GM23338 (cell line): ENCODE results near the gene USP7. TPM values are rescaled to one million over a fixed set of nuclear protein-coding genes. Genes with fewer than 3 reads are reported as not detected.

Experiments
- ATAC-seq: fragments of 200-7000 bp; cut with Tn5 transposase; 3 replicates; pipeline ENCODE4 v1.9.1; 2020
- DNase-seq: peaks from one replicate; pipeline ENCODE4 v3.0.0-alpha.2; 2015; ENCODE audit warnings: low spot score
- H2AFZ ChIP-seq: fragments of 200-600 bp; sonication (generic); 2 replicates; pipeline ENCODE4 v1.8.0; 2016; ENCODE audit warnings: antibody characterized with exemption, mild to moderate bottlenecking, moderate library complexity
- H3F3A ChIP-seq: fragments of 200-600 bp; sonication (generic); replicated peaks from 2 replicates; pipeline ENCODE4 v1.8.0; 2017; ENCODE audit warnings: antibody characterized with exemption, mixed run types, low read depth
- H3K27ac ChIP-seq: fragments of 200-600 bp; sonication (generic); 2 replicates; pipeline ENCODE4 v1.6.1; 2016; ENCODE audit warnings: low read depth
- H3K27me3 ChIP-seq: fragments of 200-600 bp; sonication (generic); 2 replicates; pipeline ENCODE4 v1.8.0; 2016; ENCODE audit warnings: mild to moderate bottlenecking, mixed run types, moderate library complexity; ENCODE audit not compliant: insufficient read depth
- H3K36me3 ChIP-seq: fragments of 200-600 bp; sonication (generic); 2 replicates; pipeline ENCODE4 v1.8.0; 2016; ENCODE audit warnings: mild to moderate bottlenecking; ENCODE audit not compliant: insufficient read depth
- H3K4me1 ChIP-seq: fragments of 200-600 bp; sonication (generic); 2 replicates; pipeline ENCODE4 v1.8.0; 2016; ENCODE audit warnings: mild to moderate bottlenecking, moderate library complexity; ENCODE audit not compliant: insufficient read depth
- H3K4me2 ChIP-seq: fragments of 200-600 bp; sonication (generic); 2 replicates; pipeline ENCODE4 v1.7.1; 2017; ENCODE audit warnings: mixed run types
- H3K4me3 ChIP-seq: fragments of 200-600 bp; sonication (generic); 2 replicates; pipeline ENCODE4 v1.6.1; 2016; ENCODE audit warnings: mixed run types
- H3K79me2 ChIP-seq: fragments of 200-600 bp; sonication (generic); replicated peaks from 2 replicates; pipeline ENCODE4 v1.8.0; 2017; ENCODE audit warnings: mild to moderate bottlenecking; ENCODE audit not compliant: insufficient read depth
- H3K9me2 ChIP-seq: fragments of 200-600 bp; sonication (generic); 2 replicates; pipeline ENCODE4 v1.8.0; 2017; ENCODE audit not compliant: insufficient read depth
- H4K20me1 ChIP-seq: fragments of 200-600 bp; sonication (generic); replicated peaks from 2 replicates; pipeline ENCODE4 v1.8.0; 2017; ENCODE audit warnings: mild to moderate bottlenecking; ENCODE audit not compliant: insufficient read depth
- H3K27ac Mint-ChIP-seq: 2 replicates; pipeline ENCODE4 v1.8.0; 2020; ENCODE audit warnings: inconsistent platforms, mild to moderate bottlenecking, moderate library complexity, mixed read lengths
- H3K27me3 Mint-ChIP-seq: 3 replicates; pipeline ENCODE4 v1.8.0; 2022; ENCODE audit warnings: low read depth, mild to moderate bottlenecking, moderate library complexity, mixed read lengths, inconsistent platforms; ENCODE audit not compliant: insufficient read depth, poor library complexity
- H3K36me3 Mint-ChIP-seq: 3 replicates; pipeline ENCODE4 v1.8.0; 2021; ENCODE audit warnings: low read depth, mild to moderate bottlenecking, inconsistent platforms, moderate library complexity, mixed read lengths
- H3K4me1 Mint-ChIP-seq: 3 replicates; pipeline ENCODE4 v1.8.0; 2020; ENCODE audit warnings: mild to moderate bottlenecking, inconsistent platforms, mixed read lengths
- H3K4me3 Mint-ChIP-seq: 3 replicates; pipeline ENCODE4 v1.8.0; 2021; ENCODE audit warnings: moderate library complexity, mild to moderate bottlenecking, inconsistent platforms, mixed read lengths
- H3K9me3 Mint-ChIP-seq: 3 replicates; pipeline ENCODE4 v1.8.0; 2020; ENCODE audit warnings: moderate library complexity, mild to moderate bottlenecking, inconsistent platforms, mixed read lengths
- CREB1 ChIP-seq: fragments of 250-450 bp; sonication (Bioruptor Pico); IDR thresholded peaks from 2 replicates; pipeline ENCODE4 v1.5.0; 2020; ENCODE audit warnings: low read depth, mild to moderate bottlenecking, moderate library complexity
- EZH2 ChIP-seq: fragments of 200-600 bp; sonication (generic); IDR thresholded peaks from one replicate; pipeline ENCODE4 v1.8.0; 2017; ENCODE audit warnings: antibody characterized with exemption, mild to moderate bottlenecking, low read depth; ENCODE audit not compliant: unreplicated experiment
- EZH2phosphoT487 ChIP-seq: fragments of 200-600 bp; sonication (generic); IDR thresholded peaks from one replicate; pipeline ENCODE4 v1.8.1; 2018; ENCODE audit warnings: antibody characterized with exemption; ENCODE audit not compliant: unreplicated experiment
- JUNB ChIP-seq: IDR thresholded peaks from one replicate; pipeline ENCODE4 v1.6.1; 2016; ENCODE audit warnings: antibody characterized with exemption; ENCODE audit not compliant: unreplicated experiment
- NANOG ChIP-seq: IDR thresholded peaks from 2 replicates; pipeline ENCODE4 v1.6.1; 2016; ENCODE audit warnings: antibody characterized with exemption, borderline replicate concordance
- POLR2AphosphoS5 ChIP-seq: IDR thresholded peaks from 2 replicates; pipeline ENCODE4 v1.6.1; 2016; ENCODE audit warnings: antibody characterized with exemption, low read depth
- STAT1 ChIP-seq: IDR thresholded peaks from one replicate; pipeline ENCODE4 v1.6.1; 2016; ENCODE audit warnings: antibody characterized with exemption; ENCODE audit not compliant: unreplicated experiment
- ZNF114 ChIP-seq: fragments of 250-450 bp; sonication (Bioruptor Pico); IDR thresholded peaks from 2 replicates; pipeline ENCODE4 v1.5.0; 2020; ENCODE audit warnings: mild to moderate bottlenecking, moderate library complexity
- ZNF331 ChIP-seq: fragments of 250-450 bp; sonication (Bioruptor Pico); IDR thresholded peaks from 2 replicates; pipeline ENCODE4 v1.5.0; 2020; ENCODE audit warnings: low read depth, mild to moderate bottlenecking, moderate library complexity
- polyA plus RNA-seq: library from polyadenylated mRNA; unstranded; fragments of >200 nt; fragmentation: Nextera tagmentation; extraction: Ambion mirVana; gene quantifications from 2 replicates; pipeline ENCODE4 v1.2.1, GENCODE V29; 2016
- total RNA-seq: library from RNA; depleted of rRNA; stranded (reverse); fragments of >200 nt; shearing (Covaris generic); gene quantifications from 2 replicates; pipeline ENCODE4 v1.2.3, GENCODE V29; 2014
- TF ChIP-seq, protein P1 (sequence below): IDR thresholded peaks from one replicate; pipeline ENCODE4 v1.6.1; 2018; ENCODE audit warnings: antibody characterized with exemption; ENCODE audit not compliant: unreplicated experiment
- TF ChIP-seq, protein P2 (sequence below), 2 experiments: fragments of 200-600 bp in 1 of 2; sonication (generic) in 1 of 2; conservative IDR thresholded peaks; 2 replicates each; pipeline versions ENCODE4 v1.5.1 to v1.6.1; 2016 to 2017; ENCODE audit warnings: antibody characterized with exemption in 2 of 2, low read depth in 2 of 2, mild to moderate bottlenecking in 2 of 2, moderate library complexity in 1 of 2

Gene USP7
- total and polyA plus RNA-seq, 2 experiments from 2014 or later: 42.3 to 130 TPM

DNA sequence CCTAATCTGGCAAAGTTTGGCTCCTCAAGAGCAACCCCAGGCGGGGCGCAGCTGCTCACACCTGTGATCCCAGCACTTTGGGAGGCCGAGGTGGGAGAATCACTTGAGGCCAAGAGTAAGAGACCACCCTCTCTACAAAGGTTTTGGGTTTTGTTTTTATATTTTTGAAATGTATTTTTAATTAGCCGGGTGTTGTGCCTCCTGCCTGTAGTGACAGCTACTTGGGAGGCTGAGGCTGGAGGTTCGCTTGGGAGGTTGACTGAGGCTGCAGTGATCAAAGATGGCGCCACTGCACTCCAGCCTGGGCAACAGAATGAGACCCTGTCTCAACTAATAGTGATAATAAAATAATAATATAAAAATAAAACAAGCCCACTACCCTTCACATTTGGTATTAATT lies 756 bp upstream of the USP7 start (continued):
- TF ChIP-seq ZNF114 (CRISPR knock-in tag) (no peak), NANOG (no peak), ZNF331 (CRISPR knock-in tag) (no peak)

DNA sequence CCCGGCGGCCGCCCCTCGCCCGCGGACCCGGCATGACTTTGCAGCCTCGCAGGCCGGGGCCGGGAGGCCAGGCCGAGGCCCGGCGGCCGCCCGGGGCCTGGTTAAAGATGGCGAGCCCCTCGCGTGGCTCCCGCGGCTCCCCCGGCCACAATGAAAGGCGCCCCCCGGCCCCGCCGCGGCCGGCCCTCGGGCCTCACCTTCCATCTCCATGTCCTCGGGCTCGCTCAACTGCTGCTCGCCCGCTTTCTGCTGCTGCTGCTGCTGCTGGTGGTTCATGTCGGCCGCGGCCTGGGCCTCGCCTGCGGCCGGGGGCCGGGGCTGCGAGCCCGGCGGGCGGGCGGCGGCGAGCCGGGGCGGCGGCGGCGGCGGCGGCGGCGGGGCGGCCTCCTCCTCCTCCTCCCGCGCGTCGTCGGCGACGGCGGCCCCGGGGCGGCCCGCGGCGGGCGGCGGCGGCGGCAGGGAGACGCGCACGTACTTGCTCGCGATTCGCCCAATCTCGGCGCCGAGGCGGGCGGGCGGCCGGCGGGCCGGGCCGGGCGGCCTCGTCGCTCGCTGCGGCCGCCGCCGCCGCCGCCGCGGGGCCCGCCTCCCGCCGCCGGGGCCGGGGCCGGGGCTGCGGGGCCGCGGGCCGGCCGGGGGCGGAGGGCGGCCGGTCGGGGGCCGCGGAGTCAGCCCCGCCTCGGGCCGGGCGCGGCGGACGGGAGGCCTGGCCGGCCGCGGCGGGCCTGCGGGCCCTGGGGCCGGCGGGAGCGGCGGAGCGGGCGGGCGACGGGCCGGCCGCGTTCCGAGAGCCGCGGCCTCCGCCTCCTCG lies 491 bp downstream of the USP7 start:
- no peak overlapping the region for H2AFZ ChIP-seq
- Mint-ChIP-seq H3K27ac (no peak overlapping the region), H3K9me3 (peaks cover 5% of the 10 kb centered on the region; the same call in 2 of the 3 replicates), H3K27me3 (peaks cover 33% of the 10 kb centered on the region), H3K4me1 (peaks cover 65% of the 10 kb centered on the region), H3K36me3 (peaks cover 7% of the 10 kb centered on the region; the same call in 2 of the 3 replicates), H3K4me3 (peak overlapping the region; percentile 56; the same call in 2 of the 3 replicates)
- DNase-seq: no peak
- H3K4me2 ChIP-seq: peak overlapping the region; percentile 100
- ATAC-seq: no peak
- no peaks in the 10 kb centered on the region for H3K9me2 ChIP-seq
- H3F3A ChIP-seq: peaks cover 26% of the 10 kb centered on the region
- H4K20me1 ChIP-seq: peaks cover 27% of the 10 kb centered on the region
- no peak for TF ChIP-seq CREB1
- no peak for TF ChIP-seq ZNF114 (CRISPR knock-in tag)
- TF ChIP-seq ZNF331 (CRISPR knock-in tag): no peak
- no peak for TF ChIP-seq JUNB
- TF ChIP-seq STAT1: no peak
- no peak for TF ChIP-seq EZH2
- H3K27me3 ChIP-seq: peaks cover 19% of the 10 kb centered on the region
- peaks cover 71% of the 10 kb centered on the region for H3K4me1 ChIP-seq
- H3K4me3 ChIP-seq: peak overlapping the region; percentile 94
- no peak overlapping the region for H3K27ac ChIP-seq
- peaks cover 47% of the 10 kb centered on the region for H3K79me2 ChIP-seq
- no peaks in the 10 kb centered on the region for H3K36me3 ChIP-seq

DNA sequence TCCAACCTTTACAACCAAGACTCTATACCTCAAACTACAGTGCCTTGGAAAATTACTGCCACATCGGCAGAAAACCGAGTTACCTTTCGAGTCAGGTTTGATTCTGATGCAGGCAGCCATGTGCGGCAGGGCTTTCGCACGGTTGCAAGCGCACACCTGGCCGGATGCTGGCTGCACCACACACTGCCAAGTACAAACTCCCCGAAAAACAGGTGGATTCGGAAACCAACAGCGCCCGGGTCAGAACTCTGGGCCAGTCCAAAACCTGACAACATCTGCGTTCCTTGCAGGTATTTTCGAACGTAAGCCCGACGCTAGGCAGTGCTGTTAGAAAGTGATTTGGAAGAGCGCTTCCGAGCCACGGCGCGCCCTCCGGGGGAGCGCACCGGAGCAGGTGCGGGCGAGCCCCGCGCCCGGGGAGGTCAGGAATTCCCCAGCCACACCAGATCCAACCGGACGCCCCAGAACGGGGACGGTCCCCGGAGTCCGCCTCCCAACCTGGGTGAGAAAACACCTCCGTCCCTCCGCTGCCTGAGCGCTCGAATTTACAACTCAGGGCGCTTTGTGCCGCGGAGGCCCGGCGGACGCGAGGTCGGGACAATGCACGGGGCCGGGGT lies 1.2 kb downstream of the USP7 start:
- TF ChIP-seq, protein P1, sequence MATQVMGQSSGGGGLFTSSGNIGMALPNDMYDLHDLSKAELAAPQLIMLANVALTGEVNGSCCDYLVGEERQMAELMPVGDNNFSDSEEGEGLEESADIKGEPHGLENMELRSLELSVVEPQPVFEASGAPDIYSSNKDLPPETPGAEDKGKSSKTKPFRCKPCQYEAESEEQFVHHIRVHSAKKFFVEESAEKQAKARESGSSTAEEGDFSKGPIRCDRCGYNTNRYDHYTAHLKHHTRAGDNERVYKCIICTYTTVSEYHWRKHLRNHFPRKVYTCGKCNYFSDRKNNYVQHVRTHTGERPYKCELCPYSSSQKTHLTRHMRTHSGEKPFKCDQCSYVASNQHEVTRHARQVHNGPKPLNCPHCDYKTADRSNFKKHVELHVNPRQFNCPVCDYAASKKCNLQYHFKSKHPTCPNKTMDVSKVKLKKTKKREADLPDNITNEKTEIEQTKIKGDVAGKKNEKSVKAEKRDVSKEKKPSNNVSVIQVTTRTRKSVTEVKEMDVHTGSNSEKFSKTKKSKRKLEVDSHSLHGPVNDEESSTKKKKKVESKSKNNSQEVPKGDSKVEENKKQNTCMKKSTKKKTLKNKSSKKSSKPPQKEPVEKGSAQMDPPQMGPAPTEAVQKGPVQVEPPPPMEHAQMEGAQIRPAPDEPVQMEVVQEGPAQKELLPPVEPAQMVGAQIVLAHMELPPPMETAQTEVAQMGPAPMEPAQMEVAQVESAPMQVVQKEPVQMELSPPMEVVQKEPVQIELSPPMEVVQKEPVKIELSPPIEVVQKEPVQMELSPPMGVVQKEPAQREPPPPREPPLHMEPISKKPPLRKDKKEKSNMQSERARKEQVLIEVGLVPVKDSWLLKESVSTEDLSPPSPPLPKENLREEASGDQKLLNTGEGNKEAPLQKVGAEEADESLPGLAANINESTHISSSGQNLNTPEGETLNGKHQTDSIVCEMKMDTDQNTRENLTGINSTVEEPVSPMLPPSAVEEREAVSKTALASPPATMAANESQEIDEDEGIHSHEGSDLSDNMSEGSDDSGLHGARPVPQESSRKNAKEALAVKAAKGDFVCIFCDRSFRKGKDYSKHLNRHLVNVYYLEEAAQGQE: no peak
- TF ChIP-seq JUNB (no peak), EZH2phosphoT487 (no peak), POLR2AphosphoS5 (no peak), NANOG (no peak)
- TF ChIP-seq, protein P2, sequence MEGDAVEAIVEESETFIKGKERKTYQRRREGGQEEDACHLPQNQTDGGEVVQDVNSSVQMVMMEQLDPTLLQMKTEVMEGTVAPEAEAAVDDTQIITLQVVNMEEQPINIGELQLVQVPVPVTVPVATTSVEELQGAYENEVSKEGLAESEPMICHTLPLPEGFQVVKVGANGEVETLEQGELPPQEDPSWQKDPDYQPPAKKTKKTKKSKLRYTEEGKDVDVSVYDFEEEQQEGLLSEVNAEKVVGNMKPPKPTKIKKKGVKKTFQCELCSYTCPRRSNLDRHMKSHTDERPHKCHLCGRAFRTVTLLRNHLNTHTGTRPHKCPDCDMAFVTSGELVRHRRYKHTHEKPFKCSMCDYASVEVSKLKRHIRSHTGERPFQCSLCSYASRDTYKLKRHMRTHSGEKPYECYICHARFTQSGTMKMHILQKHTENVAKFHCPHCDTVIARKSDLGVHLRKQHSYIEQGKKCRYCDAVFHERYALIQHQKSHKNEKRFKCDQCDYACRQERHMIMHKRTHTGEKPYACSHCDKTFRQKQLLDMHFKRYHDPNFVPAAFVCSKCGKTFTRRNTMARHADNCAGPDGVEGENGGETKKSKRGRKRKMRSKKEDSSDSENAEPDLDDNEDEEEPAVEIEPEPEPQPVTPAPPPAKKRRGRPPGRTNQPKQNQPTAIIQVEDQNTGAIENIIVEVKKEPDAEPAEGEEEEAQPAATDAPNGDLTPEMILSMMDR (conservative IDR thresholded peaks at IDR 0.05; ENCODE audit: low read depth in 2 of 2): no peak
- no peaks in the 10 kb centered on the region for H3K36me3 ChIP-seq
- peaks cover 25% of the 10 kb centered on the region for H3F3A ChIP-seq
- H3K27ac Mint-ChIP-seq: peak overlapping the region; percentile 85
- peak overlapping the region; percentile 91 for H3K4me3 Mint-ChIP-seq
- peaks cover 19% of the 10 kb centered on the region for H3K27me3 ChIP-seq
- H3K36me3 Mint-ChIP-seq: peaks cover 7% of the 10 kb centered on the region; the same call in 2 of the 3 replicates
- peaks cover 54% of the 10 kb centered on the region for H3K79me2 ChIP-seq
- H3K4me2 ChIP-seq: peak overlapping the region; percentile 100
- peak overlapping the region; percentile 63; the same call in 1 of the 2 replicates for H3K27ac ChIP-seq
- H3K9me3 Mint-ChIP-seq: peaks cover 5% of the 10 kb centered on the region; the same call in 2 of the 3 replicates
- H3K9me2 ChIP-seq: no peaks in the 10 kb centered on the region
- peaks cover 35% of the 10 kb centered on the region for H4K20me1 ChIP-seq
- DNase-seq (peak; percentile 69), ATAC-seq (peak; percentile 5)
- no peak overlapping the region for H2AFZ ChIP-seq
- peaks cover 70% of the 10 kb centered on the region for H3K4me1 ChIP-seq
- peak overlapping the region; percentile 94 for H3K4me3 ChIP-seq
- peaks cover 32% of the 10 kb centered on the region for H3K27me3 Mint-ChIP-seq
- peaks cover 68% of the 10 kb centered on the region for H3K4me1 Mint-ChIP-seq
